ENCODE results near the gene TGFA.

The TGFA gene

GRCh38 chr2:70566906-70567305 lies 13.3 kb upstream of the TGFA start:
- no peaks in the 10 kb centered on the region for H3K9me3 ChIP-seq (ENCODE audit: control insufficient read depth, low read length)
- no peaks in the 10 kb centered on the region for H3K36me3 ChIP-seq (ENCODE audit: control insufficient read depth, insufficient read depth, low read length, severe bottlenecking)
- no peaks in the 10 kb centered on the region for H3K4me1 ChIP-seq (ENCODE audit: control insufficient read depth, insufficient read depth, low read length)
- DNase-seq (ENCODE audit: low read depth), result no peak
- H3K27me3 ChIP-seq (replicated peaks; ENCODE audit: control insufficient read depth, insufficient read depth, low read length), result peaks cover 32% of the 10 kb centered on the region
- H3K9ac ChIP-seq (ENCODE audit: low read length), result no peak overlapping the region
- no peak overlapping the region for H3K4me3 ChIP-seq (ENCODE audit: low read length)

- H3K9ac ChIP-seq (ENCODE audit: low read length), result no peak overlapping the region
- DNase-seq (ENCODE audit: low read depth), result no peak
- no peak overlapping the region for H3K4me3 ChIP-seq (ENCODE audit: low read length)
- H3K4me1 ChIP-seq (ENCODE audit: control insufficient read depth, insufficient read depth, low read length), result no peaks in the 10 kb centered on the region
- no peaks in the 10 kb centered on the region for H3K36me3 ChIP-seq (ENCODE audit: control insufficient read depth, insufficient read depth, low read length, severe bottlenecking)
- peaks cover 28% of the 10 kb centered on the region for H3K27me3 ChIP-seq (replicated peaks; ENCODE audit: control insufficient read depth, insufficient read depth, low read length)
- H3K9me3 ChIP-seq (ENCODE audit: control insufficient read depth, low read length), result no peaks in the 10 kb centered on the region
These were observed 12.8 kb upstream of the TGFA start for GRCh38 chr2:70566464-70566863.

- no peaks in the 10 kb centered on the region for H3K36me3 ChIP-seq (ENCODE audit: control insufficient read depth, insufficient read depth, low read length, severe bottlenecking)
- H3K9me3 ChIP-seq (ENCODE audit: control insufficient read depth, low read length), result no peaks in the 10 kb centered on the region
- H3K9ac ChIP-seq (ENCODE audit: low read length), result no peak overlapping the region
- no peak overlapping the region for H3K4me3 ChIP-seq (ENCODE audit: low read length)
- peaks cover 16% of the 10 kb centered on the region for H3K27me3 ChIP-seq (replicated peaks; ENCODE audit: control insufficient read depth, insufficient read depth, low read length)
- no peak for DNase-seq (ENCODE audit: low read depth)
- H3K4me1 ChIP-seq (ENCODE audit: control insufficient read depth, insufficient read depth, low read length), result peaks cover 5% of the 10 kb centered on the region
These were observed 11.6 kb upstream of the TGFA start for GRCh38 chr2:70565039-70565731.

- DNase-seq (ENCODE audit: low read depth), result no peak
- H3K9me3 ChIP-seq (ENCODE audit: control insufficient read depth, low read length), result no peaks in the 10 kb centered on the region
These were observed 8.3 kb upstream of the TGFA start for GRCh38 chr2:70561893-70562292.

GRCh38 chr2:70560442-70560841 lies 6.8 kb upstream of the TGFA start:
- Histone ChIP-seq H3K36me3 (ENCODE audit: control insufficient read depth, insufficient read depth, low read length, severe bottlenecking) (no peaks in the 10 kb centered on the region), H3K9me3 (ENCODE audit: control insufficient read depth, low read length) (no peaks in the 10 kb centered on the region), H3K27me3 (replicated peaks; ENCODE audit: control insufficient read depth, insufficient read depth, low read length) (peaks cover 33% of the 10 kb centered on the region), H3K4me1 (ENCODE audit: control insufficient read depth, insufficient read depth, low read length) (peaks cover 9% of the 10 kb centered on the region), H3K4me3 (ENCODE audit: low read length) (no peak overlapping the region), H3K9ac (ENCODE audit: low read length) (no peak overlapping the region)
- no peak for DNase-seq (ENCODE audit: low read depth)

More at GRCh38 chr2:70561893-70562292, 8.3 kb upstream of the TGFA start:
- H3K4me1 ChIP-seq (ENCODE audit: control insufficient read depth, insufficient read depth, low read length), result peaks cover 9% of the 10 kb centered on the region
- H3K27me3 ChIP-seq (replicated peaks; ENCODE audit: control insufficient read depth, insufficient read depth, low read length), result peaks cover 25% of the 10 kb centered on the region
- H3K4me3 ChIP-seq (ENCODE audit: low read length), result no peak overlapping the region
- H3K9ac ChIP-seq (ENCODE audit: low read length), result no peak overlapping the region
- H3K36me3 ChIP-seq (ENCODE audit: control insufficient read depth, insufficient read depth, low read length, severe bottlenecking), result no peaks in the 10 kb centered on the region

GRCh38 chr2:70560040-70560439 lies 6.4 kb upstream of the TGFA start:
- Histone ChIP-seq H3K36me3 (ENCODE audit: control insufficient read depth, insufficient read depth, low read length, severe bottlenecking) (no peaks in the 10 kb centered on the region), H3K4me3 (ENCODE audit: low read length) (no peak overlapping the region), H3K9me3 (ENCODE audit: control insufficient read depth, low read length) (no peaks in the 10 kb centered on the region), H3K4me1 (ENCODE audit: control insufficient read depth, insufficient read depth, low read length) (peaks cover 9% of the 10 kb centered on the region), H3K27me3 (replicated peaks; ENCODE audit: control insufficient read depth, insufficient read depth, low read length) (peaks cover 37% of the 10 kb centered on the region), H3K9ac (ENCODE audit: low read length) (no peak overlapping the region)
- DNase-seq (ENCODE audit: low read depth), result no peak

GRCh38 chr2:70558195-70558808 lies 4.7 kb upstream of the TGFA start:
- no peak for DNase-seq (ENCODE audit: low read depth)
- H3K9me3 ChIP-seq (ENCODE audit: control insufficient read depth, low read length), result no peaks in the 10 kb centered on the region
- no peak overlapping the region for H3K4me3 ChIP-seq (ENCODE audit: low read length)
- H3K4me1 ChIP-seq (ENCODE audit: control insufficient read depth, insufficient read depth, low read length), result peaks cover 14% of the 10 kb centered on the region
- H3K27me3 ChIP-seq (replicated peaks; ENCODE audit: control insufficient read depth, insufficient read depth, low read length), result peaks cover 45% of the 10 kb centered on the region
- H3K9ac ChIP-seq (ENCODE audit: low read length), result no peak overlapping the region
- H3K36me3 ChIP-seq (ENCODE audit: control insufficient read depth, insufficient read depth, low read length, severe bottlenecking), result no peaks in the 10 kb centered on the region

- Histone ChIP-seq H3K9me3 (ENCODE audit: control insufficient read depth, low read length) (no peaks in the 10 kb centered on the region), H3K4me1 (ENCODE audit: control insufficient read depth, insufficient read depth, low read length) (peaks cover 19% of the 10 kb centered on the region), H3K9ac (ENCODE audit: low read length) (no peak overlapping the region), H3K27me3 (replicated peaks; ENCODE audit: control insufficient read depth, insufficient read depth, low read length) (peaks cover 55% of the 10 kb centered on the region), H3K4me3 (ENCODE audit: low read length) (no peak overlapping the region), H3K36me3 (ENCODE audit: control insufficient read depth, insufficient read depth, low read length, severe bottlenecking) (no peaks in the 10 kb centered on the region)
- no peak for DNase-seq (ENCODE audit: low read depth)
These were observed 3.7 kb upstream of the TGFA start for GRCh38 chr2:70557171-70557838.

- no peak for DNase-seq (ENCODE audit: low read depth)
- H3K27me3 ChIP-seq (replicated peaks; ENCODE audit: control insufficient read depth, insufficient read depth, low read length), result peaks cover 62% of the 10 kb centered on the region
- H3K4me3 ChIP-seq (ENCODE audit: low read length), result no peak overlapping the region
These were observed 3.0 kb upstream of the TGFA start for GRCh38 chr2:70556608-70557007.

GRCh38 chr2:70554338-70554892 lies 789 bp upstream of the TGFA start:
- no peak overlapping the region for H3K9ac ChIP-seq (ENCODE audit: low read length)
- H3K4me3 ChIP-seq (ENCODE audit: low read length), result peak overlapping the region; percentile 80
- DNase-seq (ENCODE audit: low read depth), result no peak
- H3K27me3 ChIP-seq (replicated peaks; ENCODE audit: control insufficient read depth, insufficient read depth, low read length), result peaks cover 78% of the 10 kb centered on the region
- H3K4me1 ChIP-seq (ENCODE audit: control insufficient read depth, insufficient read depth, low read length), result peaks cover 10% of the 10 kb centered on the region
- no peaks in the 10 kb centered on the region for H3K9me3 ChIP-seq (ENCODE audit: control insufficient read depth, low read length)
- no peaks in the 10 kb centered on the region for H3K36me3 ChIP-seq (ENCODE audit: control insufficient read depth, insufficient read depth, low read length, severe bottlenecking)

More at GRCh38 chr2:70556608-70557007, 3.0 kb upstream of the TGFA start:
- H3K9me3 ChIP-seq (ENCODE audit: control insufficient read depth, low read length), result no peaks in the 10 kb centered on the region
- no peak overlapping the region for H3K9ac ChIP-seq (ENCODE audit: low read length)
- no peaks in the 10 kb centered on the region for H3K36me3 ChIP-seq (ENCODE audit: control insufficient read depth, insufficient read depth, low read length, severe bottlenecking)
- H3K4me1 ChIP-seq (ENCODE audit: control insufficient read depth, insufficient read depth, low read length), result peaks cover 19% of the 10 kb centered on the region

GRCh38 chr2:70553334-70553583 lies 367 bp downstream of the TGFA start:
- Histone ChIP-seq H3K4me1 (ENCODE audit: control insufficient read depth, insufficient read depth, low read length) (peaks cover 10% of the 10 kb centered on the region), H3K9ac (ENCODE audit: low read length) (peak overlapping the region; percentile 29), H3K9me3 (ENCODE audit: control insufficient read depth, low read length) (no peaks in the 10 kb centered on the region), H3K36me3 (ENCODE audit: control insufficient read depth, insufficient read depth, low read length, severe bottlenecking) (no peaks in the 10 kb centered on the region), H3K27me3 (replicated peaks; ENCODE audit: control insufficient read depth, insufficient read depth, low read length) (peaks cover 75% of the 10 kb centered on the region), H3K4me3 (ENCODE audit: low read length) (peak overlapping the region; percentile 80)
- no peak for DNase-seq (ENCODE audit: low read depth)

All from adipocyte (in vitro differentiated cells).